BJ (cell line): Measurements from ENCODE around the gene FLNA. TPM values are rescaled to one million over a fixed set of nuclear protein-coding genes. Genes with fewer than 3 reads are reported as not detected.

Experiments
- CTCF ChIA-PET: fragments of 350-600 bp; formaldehyde crosslinking; extraction: SDS; loops from one replicate; lab custom pipeline; 2021; ENCODE audit warnings: antibody characterized with exemption, inconsistent platforms; lab: Yijun Ruan, JAX
- POLR2A ChIA-PET: fragments of 300-600 bp; sonication (Branson Sonifier 250); formaldehyde crosslinking; extraction: SDS; loops from one replicate; lab custom pipeline; 2021; ENCODE audit warnings: antibody characterized with exemption; lab: Charles Lee
- DNase-seq: peaks from one replicate; pipeline ENCODE4 v3.0.0-alpha.2; 2011; ENCODE audit warnings: low read depth
- H3K27me3 ChIP-seq: 2 replicates; pipeline ENCODE4 v1.6.0; 2011; ENCODE audit warnings: low read length; ENCODE audit not compliant: control insufficient read depth, insufficient read depth
- H3K36me3 ChIP-seq: 2 replicates; pipeline ENCODE4 v1.5.1; 2011; ENCODE audit warnings: low read length; ENCODE audit not compliant: control insufficient read depth, insufficient read depth
- H3K4me3 ChIP-seq: 2 replicates; pipeline ENCODE4 v1.5.1; 2011; ENCODE audit warnings: low read depth, mild to moderate bottlenecking, control low read depth, low read length
- CTCF ChIP-seq: IDR thresholded peaks from 2 replicates; pipeline ENCODE4 v1.5.1; 2011; ENCODE audit warnings: low read depth, mild to moderate bottlenecking, control low read depth, inconsistent platforms, low read length, moderate library complexity; ENCODE audit not compliant: insufficient read depth
- polyA plus RNA-seq: library from polyadenylated mRNA; depleted of rRNA; stranded (reverse); fragments of >200 nt; gene quantifications from 2 replicates; pipeline ENCODE4 v1.2.3, GENCODE V29; 2011

Gene FLNA
- polyA plus RNA-seq, 1 experiment, result 1,740 TPM

GRCh38 chrX:154384284-154384892, 10.0 kb upstream of the FLNA start:
- ChIA-PET CTCF (interaction anchor here (1.2 to 3.8 kb wide), 4 partner anchors 11 to 150 kb away, joined by 3 to 17 read pairs (median 6); no protein-coding TSS in a partner anchor), POLR2A (no interaction called here)
- peak; percentile 57 for TF ChIP-seq CTCF
- no peak for DNase-seq
- Histone ChIP-seq H3K36me3 (peaks cover 6% of the 10 kb centered on the region; the same call in 1 of the 2 replicates), H3K4me3 (no peak overlapping the region), H3K27me3 (no peaks in the 10 kb centered on the region)

- DNase-seq, result no peak
- ChIA-PET CTCF (interaction anchor here (0.6 to 3.8 kb wide), 5 partner anchors 10 to 156 kb away, joined by 3 to 17 read pairs (median 5); no protein-coding TSS in a partner anchor), POLR2A (interaction anchor here (0.8 kb wide), 1 partner anchor 13 kb away, joined by 9 read pairs; no protein-coding TSS in a partner anchor)
- TF ChIP-seq CTCF, result no peak
- peaks cover 6% of the 10 kb centered on the region; the same call in 1 of the 2 replicates for H3K36me3 ChIP-seq
- no peaks in the 10 kb centered on the region for H3K27me3 ChIP-seq
- no peak overlapping the region for H3K4me3 ChIP-seq
These were observed 9.2 kb upstream of the FLNA start for GRCh38 chrX:154383359-154384283.

- CTCF ChIA-PET, result interaction anchor here (1.5 to 3.8 kb wide), 2 partner anchors 9 to 144 kb away, joined by 3 to 17 read pairs; no protein-coding TSS in a partner anchor
- DNase-seq, result no peak
- Histone ChIP-seq H3K4me3 (no peak overlapping the region), H3K36me3 (peaks cover 6% of the 10 kb centered on the region; the same call in 1 of the 2 replicates), H3K27me3 (no peaks in the 10 kb centered on the region)
- POLR2A ChIA-PET, result interaction anchor here (0.8 kb wide), 1 partner anchor 12 kb away, joined by 9 read pairs; no protein-coding TSS in a partner anchor
- TF ChIP-seq CTCF, result no peak
These were observed 8.1 kb upstream of the FLNA start for GRCh38 chrX:154382483-154383069.

- CTCF ChIA-PET, result interaction anchor here (3.8 kb wide), 1 partner anchor 8 kb away, joined by 17 read pairs; no protein-coding TSS in a partner anchor
- Histone ChIP-seq H3K4me3 (no peak overlapping the region), H3K27me3 (no peaks in the 10 kb centered on the region), H3K36me3 (peaks cover 6% of the 10 kb centered on the region; the same call in 1 of the 2 replicates)
- DNase-seq, result no peak
- TF ChIP-seq CTCF, result no peak
- POLR2A ChIA-PET, result no interaction called here
These were observed 6.8 kb upstream of the FLNA start for GRCh38 chrX:154381271-154381670.
